GM06990 (cell line): ENCODE results near the gene ATP6V0B.
A peak's percentile ranks its signal among the peaks of the same experiment; 100 is the strongest.

Experiments used
- DNase-seq: peaks from one replicate; pipeline ENCODE4 v3.0.0-alpha.2; 2011; ENCODE audit not compliant: insufficient read length; ENCODE audit errors: extremely low read depth
- H3K27me3 ChIP-seq: replicated peaks from 2 replicates; pipeline ENCODE4 v1.6.0; 2011; ENCODE audit warnings: low read length; ENCODE audit not compliant: control insufficient read depth, insufficient read depth
- H3K36me3 ChIP-seq: 2 replicates; pipeline ENCODE4 v1.5.1; 2011; ENCODE audit warnings: low read length; ENCODE audit not compliant: control insufficient read depth, insufficient read depth
- H3K4me3 ChIP-seq: replicated peaks from 2 replicates; pipeline ENCODE4 v1.5.1; 2011; ENCODE audit warnings: low read depth, mild to moderate bottlenecking, control low read depth, low read length
- CTCF ChIP-seq: IDR thresholded peaks from 2 replicates; pipeline ENCODE4 v1.5.1; 2011; ENCODE audit warnings: low read length, control low read depth, mild to moderate bottlenecking, inconsistent platforms; ENCODE audit not compliant: insufficient read depth, poor library complexity, severe bottlenecking

ATP6V0B gene

GRCh38 chr1:43936431-43937151, 38.2 kb upstream of the ATP6V0B start:
- Histone ChIP-seq H3K27me3 (no peaks in the 10 kb centered on the region), H3K4me3 (no peak overlapping the region), H3K36me3 (no peaks in the 10 kb centered on the region; the same call in 1 of the 2 replicates)
- peak; percentile 43 for DNase-seq
- TF ChIP-seq CTCF, result no peak

GRCh38 chr1:43937179-43937865, 37.4 kb upstream of the ATP6V0B start:
- H3K36me3 ChIP-seq, result no peaks in the 10 kb centered on the region; the same call in 1 of the 2 replicates
- TF ChIP-seq CTCF, result no peak
- H3K27me3 ChIP-seq, result no peaks in the 10 kb centered on the region
- no peak for DNase-seq
- H3K4me3 ChIP-seq, result no peak overlapping the region

- no peak overlapping the region for H3K4me3 ChIP-seq
- H3K36me3 ChIP-seq, result peaks cover 2% of the 10 kb centered on the region; the same call in 1 of the 2 replicates
- H3K27me3 ChIP-seq, result no peaks in the 10 kb centered on the region
- TF ChIP-seq CTCF, result no peak
- DNase-seq, result no peak
Observed at GRCh38 chr1:43938383-43938782, 36.4 kb upstream of the ATP6V0B start.

- no peak overlapping the region for H3K4me3 ChIP-seq
- peaks cover 2% of the 10 kb centered on the region; the same call in 1 of the 2 replicates for H3K36me3 ChIP-seq
- no peaks in the 10 kb centered on the region for H3K27me3 ChIP-seq
- no peak for TF ChIP-seq CTCF
- no peak for DNase-seq
Observed at GRCh38 chr1:43938892-43939587, 35.7 kb upstream of the ATP6V0B start.

GRCh38 chr1:43942411-43942810, 32.3 kb upstream of the ATP6V0B start:
- TF ChIP-seq CTCF, result no peak
- no peak for DNase-seq
- no peak overlapping the region for H3K4me3 ChIP-seq
- H3K27me3 ChIP-seq, result no peaks in the 10 kb centered on the region
- H3K36me3 ChIP-seq, result peaks cover 2% of the 10 kb centered on the region; the same call in 1 of the 2 replicates
